COLO829 (cell line): ENCODE measurements around the gene PMEPA1.
"Not testable (repeated sequence)": the region's sequence is repeated elsewhere in the genome, so short reads cannot be mapped to it uniquely, and the experiment has no call there.

Experiments used
- DNase-seq: peaks from one replicate; pipeline ENCODE4 v3.0.0; 2012; ENCODE audit warnings: low spot score

The PMEPA1 gene

DNA sequence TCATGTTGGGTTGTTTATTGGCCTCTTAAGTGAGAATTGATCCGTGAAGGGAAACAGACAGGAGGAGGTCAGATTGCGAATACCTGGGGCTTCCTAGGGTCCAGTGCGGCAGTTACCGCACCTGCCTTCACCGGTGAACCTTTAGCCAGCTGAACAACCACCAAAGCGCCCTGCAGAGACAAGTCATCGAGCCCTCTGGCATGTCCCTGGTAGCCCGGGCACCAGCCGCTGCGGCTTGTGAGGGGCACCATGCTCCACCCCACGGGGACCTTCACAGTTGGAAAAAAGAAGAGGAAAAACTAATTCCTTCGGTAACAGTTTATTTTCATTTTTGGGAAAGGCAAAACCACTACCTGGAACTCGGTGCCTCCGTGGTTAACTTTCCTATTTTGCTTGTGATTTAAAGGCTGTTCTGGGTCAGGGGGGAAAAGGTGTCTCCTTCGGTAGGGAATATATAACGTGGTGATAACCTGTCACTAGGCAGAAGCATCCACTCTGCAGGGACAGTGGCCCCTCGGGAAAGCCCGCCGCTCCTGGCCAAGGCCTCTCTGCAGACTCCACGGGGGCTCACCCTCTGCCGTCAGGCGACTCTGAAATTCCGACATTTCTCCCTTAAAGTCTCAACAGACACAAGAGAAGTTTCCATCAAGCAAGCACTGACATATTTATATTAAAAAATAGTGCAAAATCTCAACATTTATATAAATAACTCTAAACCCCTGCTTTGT is 58.9 kb downstream of the PMEPA1 start:
- no peak for DNase-seq

GRCh38 chr20:57650266-57650665 is 59.5 kb downstream of the PMEPA1 start:
- DNase-seq: no peak

- no peak for DNase-seq
Measured at GRCh38 chr20:57649617-57650015, 60.2 kb downstream of the PMEPA1 start.

DNA sequence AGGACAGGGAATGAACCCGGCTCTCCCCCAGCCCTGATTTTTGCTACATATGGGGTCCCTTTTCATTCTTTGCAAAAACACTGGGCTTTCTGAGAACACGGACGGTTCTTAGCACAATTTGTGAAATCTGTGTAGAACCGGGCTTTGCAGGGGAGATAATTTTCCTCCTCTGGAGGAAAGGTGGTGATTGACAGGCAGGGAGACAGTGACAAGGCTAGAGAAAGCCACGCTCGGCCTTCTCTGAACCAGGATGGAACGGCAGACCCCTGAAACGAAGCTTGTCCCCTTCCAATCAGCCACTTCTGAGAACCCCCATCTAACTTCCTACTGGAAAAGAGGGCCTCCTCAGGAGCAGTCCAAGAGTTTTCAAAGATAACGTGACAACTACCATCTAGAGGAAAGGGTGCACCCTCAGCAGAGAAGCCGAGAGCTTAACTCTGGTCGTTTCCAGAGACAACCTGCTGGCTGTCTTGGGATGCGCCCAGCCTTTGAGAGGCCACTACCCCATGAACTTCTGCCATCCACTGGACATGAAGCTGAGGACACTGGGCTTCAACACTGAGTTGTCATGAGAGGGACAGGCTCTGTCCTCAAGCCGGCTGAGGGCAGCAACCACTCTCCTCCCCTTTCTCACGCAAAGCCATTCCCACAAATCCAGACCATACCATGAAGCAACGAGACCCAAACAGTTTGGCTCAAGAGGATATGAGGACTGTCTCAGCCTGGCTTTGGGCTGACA is 60.8 kb downstream of the PMEPA1 start:
- DNase-seq: no peak

- no peak for DNase-seq
Measured at GRCh38 chr20:57647933-57648785, 61.7 kb downstream of the PMEPA1 start.

- no peak for DNase-seq
Measured at GRCh38 chr20:57647006-57647932, 62.5 kb downstream of the PMEPA1 start.

GRCh38 chr20:57638895-57639236 is 70.9 kb downstream of the PMEPA1 start:
- DNase-seq: no peak

- no peak for DNase-seq
Measured at GRCh38 chr20:57638173-57638894, 71.5 kb downstream of the PMEPA1 start.

- no peak for DNase-seq
Measured at GRCh38 chr20:57633945-57634491, 75.8 kb downstream of the PMEPA1 start.

DNA sequence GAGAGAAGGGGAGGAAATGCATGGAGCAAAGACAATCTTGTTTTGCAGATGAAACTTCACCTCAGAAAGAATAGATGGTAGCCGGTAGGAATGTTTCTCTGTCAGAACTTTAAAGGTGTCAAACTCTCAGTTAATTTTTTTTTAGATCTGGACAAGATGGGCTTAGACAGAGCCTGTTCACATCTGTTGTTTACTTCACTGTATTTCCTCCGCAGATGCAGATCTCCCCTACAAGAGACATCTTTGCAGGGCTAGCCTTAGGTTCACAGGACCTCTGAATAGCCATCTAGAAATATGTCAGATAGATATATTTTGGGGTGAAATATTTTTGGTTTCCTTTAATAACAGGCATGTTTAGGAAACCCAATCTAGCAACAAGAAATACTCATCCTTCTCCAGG is 77.5 kb downstream of the PMEPA1 start:
- DNase-seq: no peak

- DNase-seq: no peak
Measured at GRCh38 chr20:57630061-57630460, 79.8 kb downstream of the PMEPA1 start.

- not testable (repeated sequence) for DNase-seq
Measured at GRCh38 chr20:57629491-57629901, 80.3 kb downstream of the PMEPA1 start.

DNA sequence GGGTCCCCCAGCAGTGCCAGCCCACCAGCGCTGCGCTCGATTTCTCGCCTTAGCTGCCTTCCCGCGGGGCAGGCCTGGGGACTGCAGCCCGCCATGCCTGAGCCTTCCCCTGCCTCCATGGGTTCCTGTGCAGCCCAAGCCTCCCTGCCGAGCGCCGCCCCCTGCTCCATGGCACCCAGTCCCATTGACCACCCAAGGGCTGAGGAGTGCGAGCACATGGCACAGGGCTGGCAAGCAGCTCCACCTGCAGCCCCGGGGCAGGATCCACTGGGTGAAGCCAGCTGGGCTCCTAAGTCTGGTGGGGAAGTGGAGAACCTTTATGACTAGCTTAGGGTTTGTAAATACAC is 80.9 kb downstream of the PMEPA1 start:
- not testable (repeated sequence) for DNase-seq

DNA sequence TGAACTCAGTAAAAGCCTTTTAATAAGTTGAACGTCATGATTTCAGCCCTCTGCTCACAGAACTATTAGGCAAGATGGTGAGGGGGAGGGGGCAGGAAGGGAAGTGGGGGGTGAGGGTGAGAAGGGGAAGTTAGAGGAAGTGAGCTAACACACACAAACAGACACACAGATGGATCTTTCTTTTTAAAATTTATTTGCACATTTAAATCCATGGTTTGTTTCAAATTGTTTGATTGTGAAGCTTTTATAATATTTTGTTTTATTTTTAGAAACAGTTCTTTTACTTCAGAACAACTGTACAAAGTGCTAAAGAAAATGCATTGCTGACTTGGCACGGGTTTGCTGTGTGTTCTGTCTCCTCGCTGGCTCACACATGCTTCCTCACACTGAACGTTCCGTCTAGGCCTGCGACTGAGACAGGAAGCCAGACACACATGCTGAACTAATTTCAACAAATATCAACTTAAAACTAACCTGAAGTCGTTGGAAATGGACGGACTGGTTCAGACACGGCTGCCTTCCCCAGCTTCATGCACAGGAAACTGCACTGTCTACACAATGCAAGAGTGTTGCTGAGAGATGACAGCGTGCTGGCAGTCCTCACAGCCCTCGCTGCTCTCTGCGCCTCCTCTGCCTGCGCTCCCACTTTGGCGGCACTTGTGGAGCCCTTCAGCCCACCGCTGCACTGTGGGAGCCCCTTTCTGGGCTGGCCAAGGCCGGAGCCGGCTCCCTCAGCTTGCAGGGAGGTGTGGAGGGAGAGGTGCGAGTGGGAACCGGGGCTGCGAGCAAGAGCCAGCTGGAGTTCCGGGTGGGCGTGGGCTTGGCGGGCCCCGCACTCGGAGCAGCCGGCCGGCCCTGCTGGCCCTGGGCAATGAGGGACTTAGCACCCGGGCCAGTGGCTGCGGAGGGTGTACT is 81.5 kb downstream of the PMEPA1 start:
- no peak for DNase-seq

GRCh38 chr20:57627339-57627738 is 82.5 kb downstream of the PMEPA1 start:
- DNase-seq: no peak

DNA sequence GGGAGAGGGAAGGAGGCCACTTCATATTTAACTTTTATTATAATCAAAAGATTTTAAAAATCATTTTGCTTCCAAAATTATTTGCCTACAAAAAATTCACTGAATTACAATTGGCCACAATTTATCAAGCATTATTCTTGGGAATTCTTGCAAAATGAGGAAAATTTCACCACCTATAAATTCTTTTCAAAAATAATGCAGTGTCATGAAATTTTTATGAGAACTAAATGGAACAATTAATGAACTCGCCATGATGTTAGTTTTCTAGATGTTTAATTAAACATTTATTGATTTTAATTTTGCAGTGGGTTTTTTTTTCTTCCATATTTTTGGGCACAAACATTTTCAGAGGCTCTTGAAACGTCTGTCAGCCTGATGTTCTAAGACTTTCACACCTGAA is 83.8 kb downstream of the PMEPA1 start:
- no peak for DNase-seq

DNA sequence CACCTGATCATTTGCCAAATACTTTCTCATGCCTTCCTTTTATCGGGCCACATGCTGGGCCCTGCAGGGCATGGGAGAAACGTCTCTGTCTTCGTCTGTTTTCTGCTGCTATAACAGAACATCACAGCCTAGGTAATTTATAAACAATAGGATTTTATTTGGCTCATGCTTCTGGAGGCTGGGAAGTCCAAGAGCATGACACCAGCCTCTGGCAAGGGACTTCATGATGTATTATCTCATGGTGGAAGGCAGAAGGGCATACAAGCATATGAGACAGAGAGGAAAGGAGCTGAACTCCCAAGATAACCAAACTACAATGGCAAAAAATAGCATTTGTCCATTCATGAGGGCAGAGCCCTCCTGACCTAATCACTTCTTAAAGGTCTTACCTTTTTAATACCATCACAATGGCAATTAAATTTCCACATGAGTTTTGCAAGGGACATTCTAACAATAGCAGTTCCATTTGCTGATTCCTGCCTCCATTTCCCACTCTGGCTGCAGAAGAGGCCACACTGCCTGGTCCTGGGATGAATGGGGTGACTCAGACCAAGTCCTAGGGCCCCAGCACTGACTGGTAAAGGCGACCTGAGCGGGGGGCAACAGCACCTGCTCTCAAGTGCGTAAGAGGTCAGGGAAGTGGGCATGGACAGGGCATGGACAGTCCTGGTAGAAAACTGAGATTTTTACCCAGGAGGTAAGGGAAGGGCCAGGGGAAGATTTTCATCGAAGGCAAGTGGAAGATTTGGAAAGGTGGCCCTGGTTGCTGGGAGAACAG is 84.4 kb downstream of the PMEPA1 start:
- DNase-seq: no peak

- DNase-seq: no peak
Measured at GRCh38 chr20:57624124-57624523, 85.7 kb downstream of the PMEPA1 start.
